GM21528 (cell line): Measurements from ENCODE around the gene RBMS3.
"Not testable (repeated sequence)": the region's sequence is repeated elsewhere in the genome, so short reads cannot be mapped to it uniquely, and the experiment has no call there.

Experiments used
- ATAC-seq: cut with Tn5 transposase; IDR thresholded peaks from one replicate; pipeline ENCODE4 v1.9.1; 2021; ENCODE audit warnings: mild to moderate bottlenecking, moderate library complexity; ENCODE audit not compliant: unreplicated experiment, low FRiP score

The RBMS3 gene

GRCh38 chr3:29310865-29311264, 30.0 kb downstream of the RBMS3 start:
- no peak for ATAC-seq

GRCh38 chr3:29311795-29312194, 30.9 kb downstream of the RBMS3 start:
- no peak for ATAC-seq

GRCh38 chr3:29312395-29312794, 31.5 kb downstream of the RBMS3 start:
- ATAC-seq: no peak

- no peak for ATAC-seq
Measured at GRCh38 chr3:29312960-29313452, 32.1 kb downstream of the RBMS3 start.

- ATAC-seq: no peak
Measured at GRCh38 chr3:29313981-29314726, 33.3 kb downstream of the RBMS3 start.

GRCh38 chr3:29314727-29315088, 33.8 kb downstream of the RBMS3 start:
- ATAC-seq: no peak

- no peak for ATAC-seq
Measured at GRCh38 chr3:29317659-29318173, 36.8 kb downstream of the RBMS3 start.

- no peak for ATAC-seq
Measured at GRCh38 chr3:29318251-29318650, 37.4 kb downstream of the RBMS3 start.

- peak; percentile 86 for ATAC-seq
Measured at GRCh38 chr3:29319262-29319661, 38.4 kb downstream of the RBMS3 start.

GRCh38 chr3:29319798-29320197, 38.9 kb downstream of the RBMS3 start:
- ATAC-seq: no peak

- ATAC-seq: no peak
Measured at GRCh38 chr3:29322586-29322985, 41.7 kb downstream of the RBMS3 start.

- ATAC-seq: peak; percentile 98
Measured at GRCh38 chr3:29324180-29324651, 43.3 kb downstream of the RBMS3 start.

GRCh38 chr3:29326540-29326939, 45.7 kb downstream of the RBMS3 start:
- ATAC-seq: not testable (repeated sequence)

GRCh38 chr3:29329986-29330890, 49.4 kb downstream of the RBMS3 start:
- ATAC-seq: no peak

GRCh38 chr3:29331035-29331434, 50.2 kb downstream of the RBMS3 start:
- no peak for ATAC-seq

- ATAC-seq: no peak
Measured at GRCh38 chr3:29331456-29332194, 50.8 kb downstream of the RBMS3 start.

- ATAC-seq: peak; percentile 45
Measured at GRCh38 chr3:29332195-29332637, 51.3 kb downstream of the RBMS3 start.

GRCh38 chr3:29333576-29333975, 52.7 kb downstream of the RBMS3 start:
- ATAC-seq: no peak

- no peak for ATAC-seq
Measured at GRCh38 chr3:29334706-29335105, 53.8 kb downstream of the RBMS3 start.

GRCh38 chr3:29335438-29335837, 54.6 kb downstream of the RBMS3 start:
- no peak for ATAC-seq
